Measurements from ENCODE around the gene UNC79. TPM values are rescaled to one million over a fixed set of nuclear protein-coding genes. Genes with fewer than 3 reads are reported as not detected.

Gene UNC79
- total RNA-seq, 4 donors from 2014 or later = not detected

DNA sequence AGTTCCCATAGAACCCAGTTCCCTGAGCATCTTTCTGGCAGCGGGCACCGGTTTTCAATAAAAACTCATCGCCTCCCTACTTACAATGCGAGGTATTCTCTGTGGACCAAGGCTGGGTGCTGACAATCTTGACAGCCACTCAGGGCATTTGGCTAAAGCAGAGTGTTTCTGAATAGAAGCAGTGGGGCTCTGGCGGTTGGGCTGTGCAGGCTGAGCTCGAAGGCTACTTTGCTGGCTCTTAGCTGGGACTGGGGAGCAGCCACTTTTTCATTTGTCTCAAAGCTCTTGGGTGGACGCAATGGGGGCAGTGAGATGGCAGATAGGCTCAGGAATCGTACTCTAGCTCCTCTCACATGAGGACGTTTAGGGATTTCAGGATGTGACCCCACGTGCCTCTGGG, 151.8 kb downstream of the UNC79 start:
- TF ChIP-seq POLR2A (IDR thresholded peaks at IDR 0.05) = no peak
- TF ChIP-seq, protein P1, sequence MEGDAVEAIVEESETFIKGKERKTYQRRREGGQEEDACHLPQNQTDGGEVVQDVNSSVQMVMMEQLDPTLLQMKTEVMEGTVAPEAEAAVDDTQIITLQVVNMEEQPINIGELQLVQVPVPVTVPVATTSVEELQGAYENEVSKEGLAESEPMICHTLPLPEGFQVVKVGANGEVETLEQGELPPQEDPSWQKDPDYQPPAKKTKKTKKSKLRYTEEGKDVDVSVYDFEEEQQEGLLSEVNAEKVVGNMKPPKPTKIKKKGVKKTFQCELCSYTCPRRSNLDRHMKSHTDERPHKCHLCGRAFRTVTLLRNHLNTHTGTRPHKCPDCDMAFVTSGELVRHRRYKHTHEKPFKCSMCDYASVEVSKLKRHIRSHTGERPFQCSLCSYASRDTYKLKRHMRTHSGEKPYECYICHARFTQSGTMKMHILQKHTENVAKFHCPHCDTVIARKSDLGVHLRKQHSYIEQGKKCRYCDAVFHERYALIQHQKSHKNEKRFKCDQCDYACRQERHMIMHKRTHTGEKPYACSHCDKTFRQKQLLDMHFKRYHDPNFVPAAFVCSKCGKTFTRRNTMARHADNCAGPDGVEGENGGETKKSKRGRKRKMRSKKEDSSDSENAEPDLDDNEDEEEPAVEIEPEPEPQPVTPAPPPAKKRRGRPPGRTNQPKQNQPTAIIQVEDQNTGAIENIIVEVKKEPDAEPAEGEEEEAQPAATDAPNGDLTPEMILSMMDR (IDR thresholded peaks at IDR 0.05) = no peak
- no peaks in the 10 kb centered on the region for H3K9me3 ChIP-seq
- no peak overlapping the region for H3K27ac ChIP-seq

DNA sequence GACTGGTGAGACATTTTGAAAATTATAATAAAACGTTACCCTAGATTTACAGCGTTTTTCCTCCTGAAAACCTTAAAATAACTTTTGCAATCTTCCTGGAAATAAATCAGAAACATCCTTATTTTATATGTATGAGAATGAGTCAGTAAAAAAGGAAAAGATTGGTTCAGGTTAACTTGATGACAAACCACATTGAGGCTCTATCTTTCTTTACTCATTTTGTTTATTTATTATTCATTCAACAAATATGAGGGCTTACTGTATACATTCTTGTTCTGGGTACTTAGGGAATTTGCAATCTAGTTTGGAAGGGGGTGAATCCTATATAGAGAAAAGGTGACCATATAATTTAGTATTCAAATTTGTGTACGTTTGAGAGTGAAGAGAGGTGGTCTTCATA, 156.6 kb downstream of the UNC79 start:
- Histone ChIP-seq H3K4me1 (no peaks in the 10 kb centered on the region), H3K9me3 (no peaks in the 10 kb centered on the region), H3K36me3 (no peaks in the 10 kb centered on the region), H3K27me3 (no peaks in the 10 kb centered on the region), H3K27ac (no peak overlapping the region), H3K4me3 (no peak overlapping the region)
- no peak for TF ChIP-seq POLR2A (IDR thresholded peaks at IDR 0.05)
- TF ChIP-seq, protein P1 (IDR thresholded peaks at IDR 0.05) = no peak
- no peak for DNase-seq

More for the DNA sequence above, 151.8 kb downstream of the UNC79 start:
- DNase-seq = no peak
- no peak overlapping the region for H3K4me3 ChIP-seq
- H3K27me3 ChIP-seq = no peaks in the 10 kb centered on the region
- no peaks in the 10 kb centered on the region for H3K4me1 ChIP-seq
- no peaks in the 10 kb centered on the region for H3K36me3 ChIP-seq

DNA sequence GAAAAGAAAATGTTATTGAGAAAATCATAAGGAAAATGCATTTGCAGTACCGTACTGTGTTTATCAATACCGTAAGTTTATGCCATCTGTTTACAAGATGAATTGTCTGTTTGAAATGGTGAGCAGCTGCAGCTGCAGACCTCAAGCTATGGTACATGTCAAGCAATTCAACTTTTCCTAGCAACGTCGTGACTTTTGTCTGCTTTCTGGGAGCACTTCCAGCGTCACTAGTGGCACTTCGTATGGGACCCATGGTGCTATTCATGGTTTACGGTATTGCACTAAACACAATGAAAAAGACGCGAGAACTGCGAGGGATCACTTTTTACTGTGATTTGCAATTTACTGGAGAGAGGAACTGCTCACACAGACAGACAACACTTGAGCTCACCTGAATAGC, 160.8 kb downstream of the UNC79 start:
- no peak overlapping the region for H3K27ac ChIP-seq
- no peak for DNase-seq
- no peaks in the 10 kb centered on the region for H3K27me3 ChIP-seq
- TF ChIP-seq, protein P1 (IDR thresholded peaks at IDR 0.05) = no peak
- TF ChIP-seq POLR2A (IDR thresholded peaks at IDR 0.05) = no peak
- no peak overlapping the region for H3K4me3 ChIP-seq
- no peaks in the 10 kb centered on the region for H3K36me3 ChIP-seq
- H3K9me3 ChIP-seq = no peaks in the 10 kb centered on the region
- H3K4me1 ChIP-seq = no peaks in the 10 kb centered on the region

DNA sequence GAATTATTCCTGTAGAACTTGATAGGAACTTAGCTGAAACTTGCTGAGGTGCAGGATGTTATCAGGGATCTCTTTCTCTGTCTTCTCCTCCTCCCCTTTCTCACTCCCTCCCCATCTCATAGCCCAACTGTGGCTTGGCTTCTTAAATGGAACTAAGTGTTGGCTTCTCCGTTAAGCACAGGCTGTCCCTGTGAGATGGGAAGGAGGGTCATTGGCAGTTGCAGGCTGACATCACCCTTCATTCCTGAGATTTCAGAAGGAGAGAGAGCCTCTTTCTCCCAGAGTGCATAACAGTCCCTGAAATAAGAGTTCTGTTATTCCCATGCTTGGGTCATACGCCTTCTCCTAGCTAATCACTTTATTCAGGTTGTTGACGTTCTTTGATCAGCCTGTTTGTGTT, 162.0 kb downstream of the UNC79 start:
- no peak overlapping the region for H3K4me3 ChIP-seq
- H3K27ac ChIP-seq = no peak overlapping the region
- no peaks in the 10 kb centered on the region for H3K27me3 ChIP-seq
- no peak for DNase-seq
- H3K9me3 ChIP-seq = no peaks in the 10 kb centered on the region
- no peaks in the 10 kb centered on the region for H3K4me1 ChIP-seq
- TF ChIP-seq, protein P1 (IDR thresholded peaks at IDR 0.05) = no peak
- TF ChIP-seq POLR2A (IDR thresholded peaks at IDR 0.05) = no peak
- no peaks in the 10 kb centered on the region for H3K36me3 ChIP-seq

DNA sequence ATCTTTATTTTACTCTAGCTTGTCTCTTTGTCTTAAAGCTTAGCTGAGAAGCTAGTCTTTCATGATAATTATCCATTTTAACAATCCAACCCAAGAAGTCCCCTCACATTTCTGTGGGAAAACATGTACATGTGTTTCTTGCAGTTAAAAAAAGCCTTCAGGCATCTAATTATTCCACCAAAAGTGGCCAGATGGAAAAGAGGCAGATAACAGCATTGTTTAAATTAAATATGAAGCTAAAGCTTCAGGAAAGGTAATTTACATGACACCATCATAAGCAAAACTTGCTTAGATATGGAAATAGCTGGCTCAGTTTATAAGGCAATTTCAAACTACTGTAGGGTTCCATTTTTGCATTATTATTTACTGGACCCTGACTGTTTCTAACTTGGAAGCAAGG, 175.4 kb downstream of the UNC79 start:
- no peaks in the 10 kb centered on the region for H3K36me3 ChIP-seq
- no peaks in the 10 kb centered on the region for H3K9me3 ChIP-seq
- no peaks in the 10 kb centered on the region for H3K27me3 ChIP-seq
- H3K4me3 ChIP-seq = no peak overlapping the region
- no peak overlapping the region for H3K27ac ChIP-seq
- H3K4me1 ChIP-seq = no peaks in the 10 kb centered on the region
- TF ChIP-seq, protein P1 (IDR thresholded peaks at IDR 0.05) = no peak
- TF ChIP-seq POLR2A (IDR thresholded peaks at IDR 0.05) = no peak
- DNase-seq = no peak

DNA sequence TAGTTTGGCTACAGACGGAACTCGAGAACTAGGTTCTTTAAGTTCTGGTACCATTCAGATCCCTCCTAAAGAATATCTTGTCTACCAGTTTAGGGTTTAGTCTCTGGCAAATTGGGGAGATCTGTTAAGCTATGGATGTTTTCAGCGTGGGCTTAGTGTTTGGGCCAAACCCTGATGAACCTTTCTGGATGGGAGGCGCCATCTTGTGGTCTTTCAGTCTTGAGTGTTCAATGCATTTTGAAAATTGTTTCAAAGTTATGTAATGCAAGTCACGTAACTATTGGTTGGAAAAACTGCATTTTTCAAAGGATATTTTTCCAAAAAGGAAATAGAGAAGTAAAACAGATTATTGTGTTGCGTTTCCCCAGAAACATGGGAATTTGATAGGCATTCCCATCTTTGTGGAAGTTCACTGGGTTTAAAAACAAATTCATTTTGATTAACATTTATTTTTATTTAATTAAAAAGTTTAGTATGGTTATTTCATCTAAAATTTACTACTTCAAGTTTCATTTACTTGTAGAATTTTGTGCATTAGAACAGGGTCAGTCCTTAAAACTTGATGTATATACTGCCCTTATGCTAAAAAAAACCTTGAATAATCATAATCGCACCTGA, 188.5 kb downstream of the UNC79 start:
- TF ChIP-seq, protein P1 (IDR thresholded peaks at IDR 0.05) = peak in 4 of 6 experiments; percentile 33 to 48 (median 40)
- TF ChIP-seq POLR2A (IDR thresholded peaks at IDR 0.05) = no peak
- Histone ChIP-seq H3K4me1 (no peaks in the 10 kb centered on the region), H3K36me3 (no peaks in the 10 kb centered on the region), H3K27me3 (no peaks in the 10 kb centered on the region), H3K9me3 (no peaks in the 10 kb centered on the region), H3K4me3 (no peak overlapping the region), H3K27ac (no peak overlapping the region)
- DNase-seq = peak in 2 of 3 donors; percentile 36 to 51

All from Peyer's patch (tissue), 4 donors.